Endodermal cell (in vitro differentiated cells): Measurements from ENCODE around the gene SLC12A2. TPM values are rescaled to one million over a fixed set of nuclear protein-coding genes. Genes with fewer than 3 reads are reported as not detected.
A peak's percentile ranks its signal among the peaks of the same experiment; 100 is the strongest.

Experiments used
- DNase-seq: peaks from one replicate; pipeline ENCODE4 v3.0.0-alpha.2; 2017
- H3K27ac ChIP-seq: 2 replicates; pipeline ENCODE4 v1.5.1; 2013; ENCODE audit warnings: mild to moderate bottlenecking, low read depth, low read length, moderate library complexity
- H3K27me3 ChIP-seq: 2 replicates; pipeline ENCODE4 v1.6.1; 2013; ENCODE audit warnings: mild to moderate bottlenecking, low read length, moderate library complexity; ENCODE audit not compliant: insufficient read depth, control insufficient read depth, poor library complexity, severe bottlenecking
- H3K36me3 ChIP-seq: 2 replicates; pipeline ENCODE4 v1.7.0; 2013; ENCODE audit warnings: mild to moderate bottlenecking, low read length, moderate library complexity; ENCODE audit not compliant: control insufficient read depth, insufficient read depth
- H3K4me1 ChIP-seq: one replicate; pipeline ENCODE4 v1.7.0; 2013; ENCODE audit warnings: low read length; ENCODE audit not compliant: control insufficient read depth, insufficient read depth
- H3K4me3 ChIP-seq: 2 replicates; pipeline ENCODE4 v1.5.1; 2013; ENCODE audit warnings: mild to moderate bottlenecking, low read length, moderate library complexity
- H3K9ac ChIP-seq: 2 replicates; pipeline ENCODE4 v1.6.1; 2013; ENCODE audit warnings: mild to moderate bottlenecking, low read length, moderate library complexity; ENCODE audit not compliant: poor library complexity, severe bottlenecking; ENCODE audit errors: extremely low read depth
- H3K9me3 ChIP-seq: 2 replicates; pipeline ENCODE4 v1.6.1; 2013; ENCODE audit warnings: mild to moderate bottlenecking, low read length, moderate library complexity; ENCODE audit not compliant: control insufficient read depth
- H3K27ac Mint-ChIP-seq: 2 replicates; pipeline ENCODE4 v1.8.0; 2020; ENCODE audit warnings: mixed read lengths
- H3K27me3 Mint-ChIP-seq: 2 replicates; pipeline ENCODE4 v1.8.0; 2021; ENCODE audit warnings: mild to moderate bottlenecking, mixed read lengths; ENCODE audit not compliant: insufficient read depth
- H3K36me3 Mint-ChIP-seq: 2 replicates; pipeline ENCODE4 v1.8.0; 2020; ENCODE audit warnings: low read depth, mixed read lengths
- H3K4me1 Mint-ChIP-seq: 2 replicates; pipeline ENCODE4 v1.8.0; 2020; ENCODE audit warnings: mixed read lengths
- H3K4me3 Mint-ChIP-seq: 2 replicates; pipeline ENCODE4 v1.8.0; 2020; ENCODE audit warnings: mild to moderate bottlenecking, moderate library complexity, mixed read lengths
- H3K9me3 Mint-ChIP-seq: 2 replicates; pipeline ENCODE4 v1.8.0; 2020; ENCODE audit warnings: mild to moderate bottlenecking, mixed read lengths
- WGBS, 2 experiments: methylation state at CpG; one replicate each; pipeline versions ENCODE4 v1.1.5 to v1.1.7; 2013; ENCODE audit warnings: missing lambda C conversion rate in 2 of 2, mixed read lengths in 1 of 2; ENCODE audit not compliant: insufficient coverage in 1 of 2, insufficient read length in 1 of 2; 5-methylcytosine and 5-hydroxymethylcytosine counted together
- total RNA-seq, 2 donors: library from RNA; stranded (reverse); fragmentation: NEBNext Ultra II Directional in 1 of 2; extraction: Animal tissue kit (Norgen Biotek cat#: 25700) in 1 of 2; gene quantifications; 2 replicates in 1 of 2; 3 replicates in 1 of 2; pipeline ENCODE4 v1.2.1, GENCODE V29; 2021
- TF ChIP-seq, protein P1 (sequence below): fragments of 200-600 bp; sonication (generic); conservative IDR thresholded peaks from 2 replicates; pipeline ENCODE4 v1.5.0; 2021; ENCODE audit warnings: antibody characterized with exemption, mild to moderate bottlenecking

Gene SLC12A2
- total RNA-seq, 2 donors from 2014 or later, result 16.7 to 25.1 TPM

DNA sequence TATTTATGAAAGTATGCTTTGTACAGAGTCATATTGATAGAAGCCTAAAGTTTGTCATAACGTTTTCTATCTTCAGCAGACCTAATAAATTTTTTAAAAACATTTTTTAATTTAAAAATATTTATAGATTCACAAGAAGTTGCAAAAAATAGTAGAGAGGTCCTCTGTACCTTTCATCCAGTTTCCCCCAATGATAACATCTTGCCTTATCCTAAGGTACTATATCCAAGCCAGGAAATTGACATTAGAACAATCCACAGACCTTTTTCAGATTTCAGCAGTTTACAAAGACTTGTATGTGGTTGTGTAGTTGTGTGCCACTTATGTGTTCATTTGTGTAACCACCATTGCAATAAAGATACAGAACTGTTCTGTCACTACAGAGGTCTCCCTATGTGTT, 88.5 kb downstream of the SLC12A2 start:
- no peaks in the 10 kb centered on the region for H3K27me3 ChIP-seq
- H3K9me3 Mint-ChIP-seq, result peaks cover 6% of the 10 kb centered on the region
- H3K27ac Mint-ChIP-seq, result no peak overlapping the region
- no peak overlapping the region for H3K27ac ChIP-seq
- H3K9me3 ChIP-seq, result peaks cover 15% of the 10 kb centered on the region
- H3K36me3 ChIP-seq, result peaks cover 10% of the 10 kb centered on the region
- H3K4me1 ChIP-seq, result peaks cover 12% of the 10 kb centered on the region
- H3K4me3 ChIP-seq, result peak overlapping the region; percentile 43
- no peaks in the 10 kb centered on the region for H3K27me3 Mint-ChIP-seq
- no peak overlapping the region for H3K9ac ChIP-seq
- peaks cover 13% of the 10 kb centered on the region for H3K36me3 Mint-ChIP-seq
- no peak overlapping the region for H3K4me3 Mint-ChIP-seq
- WGBS, 2 experiments, result no CpG with 5 or more reads among the region's 1 CpG
- no peak for DNase-seq
- TF ChIP-seq, protein P1, sequence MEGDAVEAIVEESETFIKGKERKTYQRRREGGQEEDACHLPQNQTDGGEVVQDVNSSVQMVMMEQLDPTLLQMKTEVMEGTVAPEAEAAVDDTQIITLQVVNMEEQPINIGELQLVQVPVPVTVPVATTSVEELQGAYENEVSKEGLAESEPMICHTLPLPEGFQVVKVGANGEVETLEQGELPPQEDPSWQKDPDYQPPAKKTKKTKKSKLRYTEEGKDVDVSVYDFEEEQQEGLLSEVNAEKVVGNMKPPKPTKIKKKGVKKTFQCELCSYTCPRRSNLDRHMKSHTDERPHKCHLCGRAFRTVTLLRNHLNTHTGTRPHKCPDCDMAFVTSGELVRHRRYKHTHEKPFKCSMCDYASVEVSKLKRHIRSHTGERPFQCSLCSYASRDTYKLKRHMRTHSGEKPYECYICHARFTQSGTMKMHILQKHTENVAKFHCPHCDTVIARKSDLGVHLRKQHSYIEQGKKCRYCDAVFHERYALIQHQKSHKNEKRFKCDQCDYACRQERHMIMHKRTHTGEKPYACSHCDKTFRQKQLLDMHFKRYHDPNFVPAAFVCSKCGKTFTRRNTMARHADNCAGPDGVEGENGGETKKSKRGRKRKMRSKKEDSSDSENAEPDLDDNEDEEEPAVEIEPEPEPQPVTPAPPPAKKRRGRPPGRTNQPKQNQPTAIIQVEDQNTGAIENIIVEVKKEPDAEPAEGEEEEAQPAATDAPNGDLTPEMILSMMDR, result no peak
- peaks cover 13% of the 10 kb centered on the region for H3K4me1 Mint-ChIP-seq

DNA sequence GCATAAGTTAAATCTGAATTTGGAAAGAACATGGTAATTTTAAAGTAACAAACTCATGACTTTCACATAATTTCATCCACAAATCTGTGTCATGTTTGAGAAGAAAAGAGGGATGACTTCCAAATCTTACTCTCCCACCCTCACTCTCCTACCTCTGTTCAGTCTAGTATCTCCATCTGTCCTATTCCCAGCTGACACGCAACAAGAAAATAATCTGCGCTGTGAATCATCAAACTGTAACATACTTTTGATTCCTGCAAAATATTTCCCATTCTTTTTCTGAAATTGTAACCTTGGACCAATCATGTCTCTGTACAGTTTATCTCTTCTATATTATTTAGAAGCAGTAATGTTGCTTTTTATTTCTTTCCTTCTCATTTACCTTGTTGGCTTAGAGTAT, 91.4 kb downstream of the SLC12A2 start:
- no peak overlapping the region for H3K27ac Mint-ChIP-seq
- no peak overlapping the region for H3K4me3 ChIP-seq
- H3K27ac ChIP-seq, result no peak overlapping the region
- H3K27me3 Mint-ChIP-seq, result no peaks in the 10 kb centered on the region
- H3K9ac ChIP-seq, result no peak overlapping the region
- TF ChIP-seq, protein P1, result no peak
- peaks cover 10% of the 10 kb centered on the region for H3K36me3 ChIP-seq
- peaks cover 6% of the 10 kb centered on the region for H3K9me3 Mint-ChIP-seq
- no peak for DNase-seq
- WGBS, 2 experiments, result 96 to 100% methylated on average over 2 of the region's 2 CpGs
- H3K36me3 Mint-ChIP-seq, result peaks cover 20% of the 10 kb centered on the region
- no peak overlapping the region for H3K4me3 Mint-ChIP-seq
- H3K4me1 Mint-ChIP-seq, result peaks cover 2% of the 10 kb centered on the region
- peaks cover 15% of the 10 kb centered on the region for H3K9me3 ChIP-seq
- H3K27me3 ChIP-seq, result no peaks in the 10 kb centered on the region
- H3K4me1 ChIP-seq, result peaks cover 4% of the 10 kb centered on the region

DNA sequence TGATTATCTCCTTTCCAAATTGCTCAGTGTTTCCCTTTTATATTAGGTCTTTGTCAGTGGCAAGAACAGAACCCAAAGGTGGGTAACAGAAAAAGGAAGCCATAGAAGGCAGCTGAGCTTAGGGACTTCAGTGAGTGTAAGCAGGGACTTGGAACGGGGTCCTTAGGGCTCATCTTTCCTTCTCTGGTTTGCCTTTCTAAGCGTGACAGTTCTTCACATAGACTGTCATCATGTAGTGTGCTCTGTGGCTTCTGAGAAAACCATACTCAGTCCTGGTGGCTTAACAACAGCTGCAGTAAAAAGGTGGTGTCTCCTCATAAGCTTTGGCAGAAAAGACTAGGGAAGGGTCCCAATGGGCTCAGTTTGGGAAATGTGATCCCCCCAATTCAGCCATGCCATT, 108.8 kb downstream of the SLC12A2 start:
- Mint-ChIP-seq H3K9me3 (no peaks in the 10 kb centered on the region), H3K4me1 (peaks cover 13% of the 10 kb centered on the region), H3K36me3 (peaks cover 7% of the 10 kb centered on the region), H3K27ac (no peak overlapping the region), H3K27me3 (no peaks in the 10 kb centered on the region), H3K4me3 (no peak overlapping the region)
- DNase-seq, result no peak
- Histone ChIP-seq H3K27ac (no peak overlapping the region), H3K27me3 (no peaks in the 10 kb centered on the region), H3K4me1 (no peaks in the 10 kb centered on the region), H3K36me3 (no peaks in the 10 kb centered on the region), H3K9ac (no peak overlapping the region), H3K9me3 (no peaks in the 10 kb centered on the region), H3K4me3 (no peak overlapping the region)
- TF ChIP-seq, protein P1, result no peak
- 89 to 94% methylated on average over 2 of the region's 2 CpGs for WGBS, 2 experiments
